ENCODE results near the gene COQ10A. TPM values are rescaled to one million over a fixed set of nuclear protein-coding genes. Genes with fewer than 3 reads are reported as not detected.

COQ10A gene
- total and polyA plus RNA-seq, 2 of the 13 experiments (the other 11 are each of a cell fraction or from before 2014, with no cell fraction given) = 21.0 to 37.3 TPM

DNA sequence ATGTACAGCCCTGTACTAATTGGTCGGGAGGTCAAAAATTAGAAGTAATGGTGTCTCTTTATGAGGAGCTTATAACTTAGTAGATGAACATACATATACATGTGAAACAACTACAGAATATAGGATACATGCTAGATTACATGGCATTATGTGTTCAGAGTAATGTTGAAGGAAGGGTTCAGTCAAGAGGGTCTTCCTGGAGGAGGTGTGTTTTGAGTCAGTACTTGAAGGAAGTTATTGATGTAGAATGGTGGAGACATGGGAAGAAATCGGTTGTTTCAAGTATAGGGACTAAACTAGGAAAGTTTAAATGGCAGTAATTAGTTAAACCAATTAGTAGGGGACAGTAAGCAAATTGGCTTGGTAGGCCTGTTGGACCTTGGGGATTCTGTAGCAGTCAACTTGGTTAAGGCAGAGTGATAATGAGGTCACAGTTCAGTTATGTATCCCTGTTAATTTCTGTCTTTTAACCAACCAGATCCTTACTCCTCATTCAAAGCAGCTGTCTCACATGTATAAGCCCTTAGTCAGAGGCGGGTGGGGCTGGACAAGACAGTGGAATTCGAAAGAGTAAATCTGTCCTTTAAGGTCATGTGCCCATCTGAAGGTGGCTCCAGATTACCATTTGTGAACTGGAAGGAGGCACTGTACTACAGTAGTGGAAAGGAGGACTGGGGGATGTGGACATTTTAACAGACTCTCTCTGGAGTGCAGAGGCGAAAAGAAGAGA is 5.1 kb upstream of the COQ10A start:
- no peak for FAIRE-seq
- CTCF ChIA-PET (ENCODE audit: low intra/inter-chr PET ratio, low total read pairs) = no interaction called here
- no TSS peak for BruUV-seq (replicated peaks)
- H2AFZ ChIP-seq (ENCODE audit: low read length) = no peak overlapping the region
- POLR2A ChIA-PET = no interaction called here
- 31% methylated on average over 5 of the region's 5 CpGs for WGBS (ENCODE audit: low lambda C conversion rate)
- intact Hi-C loops (cut with micrococcal nuclease; ENCODE audit: unreplicated experiment) (no loop called here), in situ Hi-C loops (cut with HindIII; ENCODE audit: extremely low pct_ligation_motif_present, low pct_unique_long_range_greater_than_20kb) (no loop called here)
- no peak overlapping the region for H3K4me3 ChIP-seq (replicated peaks in 1 of 3; ENCODE audit: insufficient read depth in 1 of 3, low read depth in 2 of 3, low read length in 3 of 3)
- no peak overlapping the region for H3K4me2 ChIP-seq (ENCODE audit: low read depth, low read length)
- TF ChIP-seq ZNF263 (CRISPR knock-in tag; IDR thresholded peaks at IDR 0.05) (no peak), EZH2 (conservative IDR thresholded peaks at IDR 0.05; ENCODE audit: low read depth, low read length) (no peak), ONECUT2 (CRISPR knock-in tag; IDR thresholded peaks at IDR 0.05) (no peak), NCOA5 (CRISPR knock-in tag; IDR thresholded peaks at IDR 0.05) (no peak), THYN1 (CRISPR knock-in tag; IDR thresholded peaks at IDR 0.05; ENCODE audit: borderline replicate concordance, low read depth) (no peak)
- TF ChIP-seq, protein P1, sequence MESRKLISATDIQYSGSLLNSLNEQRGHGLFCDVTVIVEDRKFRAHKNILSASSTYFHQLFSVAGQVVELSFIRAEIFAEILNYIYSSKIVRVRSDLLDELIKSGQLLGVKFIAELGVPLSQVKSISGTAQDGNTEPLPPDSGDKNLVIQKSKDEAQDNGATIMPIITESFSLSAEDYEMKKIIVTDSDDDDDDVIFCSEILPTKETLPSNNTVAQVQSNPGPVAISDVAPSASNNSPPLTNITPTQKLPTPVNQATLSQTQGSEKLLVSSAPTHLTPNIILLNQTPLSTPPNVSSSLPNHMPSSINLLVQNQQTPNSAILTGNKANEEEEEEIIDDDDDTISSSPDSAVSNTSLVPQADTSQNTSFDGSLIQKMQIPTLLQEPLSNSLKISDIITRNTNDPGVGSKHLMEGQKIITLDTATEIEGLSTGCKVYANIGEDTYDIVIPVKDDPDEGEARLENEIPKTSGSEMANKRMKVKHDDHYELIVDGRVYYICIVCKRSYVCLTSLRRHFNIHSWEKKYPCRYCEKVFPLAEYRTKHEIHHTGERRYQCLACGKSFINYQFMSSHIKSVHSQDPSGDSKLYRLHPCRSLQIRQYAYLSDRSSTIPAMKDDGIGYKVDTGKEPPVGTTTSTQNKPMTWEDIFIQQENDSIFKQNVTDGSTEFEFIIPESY (CRISPR knock-in tag; IDR thresholded peaks at IDR 0.05) = no peak
- TF ChIP-seq, protein P2, sequence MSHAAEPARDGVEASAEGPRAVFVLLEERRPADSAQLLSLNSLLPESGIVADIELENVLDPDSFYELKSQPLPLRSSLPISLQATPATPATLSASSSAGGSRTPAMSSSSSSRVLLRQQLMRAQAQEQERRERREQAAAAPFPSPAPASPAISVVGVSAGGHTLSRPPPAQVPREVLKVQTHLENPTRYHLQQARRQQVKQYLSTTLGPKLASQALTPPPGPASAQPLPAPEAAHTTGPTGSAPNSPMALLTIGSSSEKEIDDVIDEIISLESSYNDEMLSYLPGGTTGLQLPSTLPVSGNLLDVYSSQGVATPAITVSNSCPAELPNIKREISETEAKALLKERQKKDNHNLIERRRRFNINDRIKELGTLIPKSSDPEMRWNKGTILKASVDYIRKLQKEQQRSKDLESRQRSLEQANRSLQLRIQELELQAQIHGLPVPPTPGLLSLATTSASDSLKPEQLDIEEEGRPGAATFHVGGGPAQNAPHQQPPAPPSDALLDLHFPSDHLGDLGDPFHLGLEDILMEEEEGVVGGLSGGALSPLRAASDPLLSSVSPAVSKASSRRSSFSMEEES (CRISPR knock-in tag; IDR thresholded peaks at IDR 0.05) = no peak
- H3K36me3 ChIP-seq (replicated peaks in 1 of 2; ENCODE audit: control insufficient read depth in 1 of 2, insufficient read depth in 2 of 2, low read length in 2 of 2) = no peaks in the 10 kb centered on the region; a peak in 1 of 5 replicates
- ATAC-seq = no peak
- H3K27ac ChIP-seq (ENCODE audit: extremely low read length, insufficient read depth, low read length) = no peak overlapping the region
- H4K20me1 ChIP-seq (ENCODE audit: insufficient read depth, low read length) = no peaks in the 10 kb centered on the region
- no peaks in the 10 kb centered on the region for H3K9me3 ChIP-seq (ENCODE audit: low read length)
- peaks cover 9% of the 10 kb centered on the region for H3K79me2 ChIP-seq (ENCODE audit: insufficient read depth, low read length)
- DNase-seq (ENCODE audit: low spot score) = no peak
- no peak overlapping the region for H3K9ac ChIP-seq (ENCODE audit: insufficient read depth, low read depth, low read length)
- H3K4me1 ChIP-seq (ENCODE audit: insufficient read depth, low read length) = peaks cover 24% of the 10 kb centered on the region
- H3K27me3 ChIP-seq (ENCODE audit: control insufficient read depth in 1 of 2, insufficient read depth in 2 of 2, low read length in 2 of 2) = no peaks in the 10 kb centered on the region; a peak in 1 of 5 replicates

All from HepG2 (cell line).